ENCODE results near the gene COL4A1.

Gene COL4A1

GRCh38 chr13:110233951-110234280 lies 73.0 kb downstream of the COL4A1 start:
- no peak for TF ChIP-seq CTCF (IDR thresholded peaks at IDR 0.05; ENCODE audit: extremely low read depth, missing control alignments)
- no peak for DNase-seq (ENCODE audit: low spot score)

- no peak for DNase-seq (ENCODE audit: low spot score)
- TF ChIP-seq CTCF (IDR thresholded peaks at IDR 0.05; ENCODE audit: extremely low read depth, missing control alignments), result no peak
These were observed 73.6 kb downstream of the COL4A1 start for GRCh38 chr13:110233181-110233950.

- DNase-seq (ENCODE audit: low spot score), result no peak
- TF ChIP-seq CTCF (IDR thresholded peaks at IDR 0.05; ENCODE audit: extremely low read depth, missing control alignments), result no peak
These were observed 74.2 kb downstream of the COL4A1 start for GRCh38 chr13:110232756-110233155.

GRCh38 chr13:110232142-110232541 lies 74.8 kb downstream of the COL4A1 start:
- TF ChIP-seq CTCF (IDR thresholded peaks at IDR 0.05; ENCODE audit: extremely low read depth, missing control alignments), result no peak
- no peak for DNase-seq (ENCODE audit: low spot score)

GRCh38 chr13:110231348-110232047 lies 75.5 kb downstream of the COL4A1 start:
- no peak for TF ChIP-seq CTCF (IDR thresholded peaks at IDR 0.05; ENCODE audit: extremely low read depth, missing control alignments)
- DNase-seq (ENCODE audit: low spot score), result no peak

- no peak for DNase-seq (ENCODE audit: low spot score)
- no peak for TF ChIP-seq CTCF (IDR thresholded peaks at IDR 0.05; ENCODE audit: extremely low read depth, missing control alignments)
These were observed 76.2 kb downstream of the COL4A1 start for GRCh38 chr13:110230661-110231347.
